ENCODE results near the gene RBM26. TPM values are rescaled to one million over a fixed set of nuclear protein-coding genes. Genes with fewer than 3 reads are reported as not detected.
A peak's percentile ranks its signal among the peaks of the same experiment; 100 is the strongest.

Gene RBM26
- total RNA-seq, 2 experiments from 2014 or later: 55.8 to 69.5 TPM

DNA sequence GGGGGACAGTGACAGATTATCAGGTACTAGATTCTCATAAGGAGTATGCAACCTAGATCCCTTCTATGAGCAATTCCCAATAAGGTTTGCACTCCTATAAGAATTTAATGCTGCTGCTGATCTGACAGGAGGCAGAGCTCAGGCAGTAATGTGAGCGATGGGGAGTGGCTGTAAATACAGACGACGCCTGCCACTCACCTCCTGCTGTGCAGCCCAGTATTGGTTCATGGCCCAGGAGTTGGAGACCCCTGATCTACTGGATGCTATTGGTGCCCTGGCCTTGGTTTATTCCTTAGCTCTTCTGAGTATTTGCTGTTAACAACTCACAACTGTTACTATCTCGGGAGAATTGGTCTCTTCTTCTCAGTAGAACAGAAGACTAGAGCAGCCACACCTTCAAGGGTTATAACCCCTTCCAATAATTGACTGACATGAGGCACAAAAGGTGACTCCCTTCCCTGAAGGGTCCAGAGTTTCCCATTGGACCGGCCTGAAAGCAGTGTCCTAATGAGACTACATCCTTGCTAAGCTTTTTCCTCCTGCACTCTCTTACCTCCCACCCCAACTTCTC is 35.0 kb upstream of the RBM26 start:
- ChIA-PET POLR2A (interaction anchor here (0.6 kb wide), 1 partner anchor 586 kb away, joined by 3 read pairs; no protein-coding TSS in a partner anchor), CTCF (interaction anchor here (1.1 to 2.3 kb wide), 3 partner anchors 17 to 101 kb away, joined by 3 to 7 read pairs (median 3); no protein-coding TSS in a partner anchor)
- H3K9me3 Mint-ChIP-seq: no peaks in the 10 kb centered on the region

DNA sequence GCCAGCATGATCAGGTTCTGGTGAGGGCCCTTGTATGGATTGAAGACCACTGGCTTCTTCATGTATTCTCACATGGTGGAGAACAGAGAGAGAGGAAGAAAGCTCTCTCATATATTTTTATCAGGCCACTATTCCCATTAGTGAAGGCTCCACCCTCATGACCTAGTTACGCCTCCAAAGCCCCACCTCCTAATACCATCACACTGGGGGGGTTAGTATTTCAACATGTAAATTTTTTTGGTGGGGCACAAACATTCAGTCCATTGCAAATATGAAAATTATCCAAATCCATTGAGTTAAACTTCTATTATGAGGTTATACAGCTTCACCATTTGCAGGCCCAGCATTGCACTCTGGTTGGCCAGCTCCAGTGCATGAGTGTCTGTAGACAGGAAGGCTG is 33.2 kb upstream of the RBM26 start:
- no peaks in the 10 kb centered on the region for H3K36me3 Mint-ChIP-seq (ENCODE audit: low read depth)
- no peak overlapping the region for H3K4me3 Mint-ChIP-seq
- H3K27me3 Mint-ChIP-seq: peaks cover 2% of the 10 kb centered on the region
- no peaks in the 10 kb centered on the region for H3K4me1 Mint-ChIP-seq
- ChIA-PET POLR2A (no interaction called here), CTCF (interaction anchor here (0.5 to 2.3 kb wide), 2 partner anchors 15 to 116 kb away, joined by 3 to 7 read pairs; no protein-coding TSS in a partner anchor)
- DNase-seq: no peak
- H3K9me3 Mint-ChIP-seq: no peaks in the 10 kb centered on the region
- H3K27ac Mint-ChIP-seq: no peak overlapping the region

More for the DNA sequence above, 35.0 kb upstream of the RBM26 start:
- Mint-ChIP-seq H3K4me3 (no peak overlapping the region), H3K4me1 (peaks cover 5% of the 10 kb centered on the region), H3K27ac (no peak overlapping the region), H3K36me3 (ENCODE audit: low read depth) (no peaks in the 10 kb centered on the region), H3K27me3 (no peaks in the 10 kb centered on the region)
- no peak for DNase-seq

DNA sequence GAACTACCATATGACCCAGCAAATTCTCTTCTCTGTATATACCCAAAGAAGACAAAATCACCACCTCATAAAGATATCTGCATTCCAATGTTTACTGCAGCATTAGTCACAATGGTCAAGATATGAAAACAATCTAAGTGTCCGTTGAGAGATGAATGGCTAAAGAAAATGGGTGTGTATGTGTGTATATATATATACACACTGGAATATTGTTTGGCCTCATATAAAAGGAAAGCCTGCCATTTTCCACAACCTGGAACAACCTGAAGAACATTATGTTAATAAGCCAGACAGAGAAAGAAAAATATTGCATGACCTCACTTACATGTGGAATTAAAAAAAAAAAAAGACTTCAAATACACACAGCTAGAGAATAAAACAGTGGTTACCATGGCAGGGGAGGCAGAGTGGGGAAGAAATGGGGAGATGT is 29.5 kb upstream of the RBM26 start:
- Mint-ChIP-seq H3K4me3 (no peak overlapping the region), H3K9me3 (no peaks in the 10 kb centered on the region), H3K27ac (no peak overlapping the region), H3K27me3 (peaks cover 2% of the 10 kb centered on the region), H3K36me3 (ENCODE audit: low read depth) (peaks cover 1% of the 10 kb centered on the region), H3K4me1 (no peaks in the 10 kb centered on the region)
- DNase-seq: no peak
- ChIA-PET CTCF (interaction anchor here (0.6 to 1.4 kb wide), 4 partner anchors 8 to 95 kb away, joined by 3 to 5 read pairs (median 4); no protein-coding TSS in a partner anchor), POLR2A (no interaction called here)

DNA sequence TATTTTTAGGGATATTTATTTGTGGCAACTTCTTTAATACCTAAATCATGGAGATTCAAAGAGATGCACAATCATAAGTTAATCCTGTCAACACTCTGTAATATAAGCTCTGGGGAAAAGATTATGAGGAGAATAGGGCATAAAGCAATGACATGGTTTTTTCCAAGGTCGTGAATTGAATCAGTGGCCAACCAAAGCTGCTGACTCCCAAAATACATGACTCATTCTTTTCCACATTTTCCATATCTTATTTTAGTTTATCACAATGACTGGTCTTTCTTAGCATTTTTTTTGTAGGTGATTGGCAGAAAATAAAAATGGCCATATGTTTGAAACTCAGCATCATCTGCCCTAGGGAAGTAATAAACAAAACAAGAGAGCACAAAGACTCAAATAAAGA is 28.5 kb upstream of the RBM26 start:
- H3K27ac Mint-ChIP-seq: no peak overlapping the region
- H3K4me1 Mint-ChIP-seq: no peaks in the 10 kb centered on the region
- no peak for DNase-seq
- H3K4me3 Mint-ChIP-seq: no peak overlapping the region
- peaks cover 1% of the 10 kb centered on the region for H3K36me3 Mint-ChIP-seq (ENCODE audit: low read depth)
- peaks cover 2% of the 10 kb centered on the region for H3K27me3 Mint-ChIP-seq
- CTCF ChIA-PET: interaction anchor here (0.8 kb wide), 1 partner anchor 12 kb away, joined by 3 read pairs; no protein-coding TSS in a partner anchor
- no peaks in the 10 kb centered on the region for H3K9me3 Mint-ChIP-seq
- POLR2A ChIA-PET: no interaction called here

GRCh38 chr13:79432992-79433391 is 26.9 kb upstream of the RBM26 start:
- no peaks in the 10 kb centered on the region for H3K9me3 Mint-ChIP-seq
- POLR2A ChIA-PET: interaction anchor here (0.6 kb wide), 1 partner anchor 107 kb away, joined by 9 read pairs; no protein-coding TSS in a partner anchor

DNA sequence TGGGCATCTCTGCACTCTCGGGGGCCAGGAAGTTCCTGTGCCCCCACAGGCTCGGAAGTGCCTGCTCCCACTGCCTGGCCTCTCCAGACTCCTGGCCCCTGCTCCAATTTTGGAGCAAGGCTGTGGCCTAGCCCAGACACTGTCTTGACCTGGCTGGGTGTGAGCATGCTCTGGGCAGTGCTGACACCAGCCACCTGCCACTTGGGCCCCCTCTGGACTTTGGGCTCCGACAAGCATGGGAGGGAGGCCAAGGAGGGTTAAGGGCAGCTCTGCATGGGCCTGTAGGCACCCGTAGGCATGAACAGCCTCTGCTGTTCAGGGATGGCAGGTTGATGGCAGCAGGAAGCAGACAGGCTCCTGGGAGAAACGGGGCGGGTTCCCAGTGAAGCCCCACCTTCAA is 26.0 kb upstream of the RBM26 start:
- POLR2A ChIA-PET: no interaction called here
- H3K27ac Mint-ChIP-seq: no peak overlapping the region
- no peaks in the 10 kb centered on the region for H3K9me3 Mint-ChIP-seq
- no peak overlapping the region for H3K4me3 Mint-ChIP-seq
- H3K27me3 Mint-ChIP-seq: peaks cover 2% of the 10 kb centered on the region
- H3K36me3 Mint-ChIP-seq (ENCODE audit: low read depth): peaks cover 1% of the 10 kb centered on the region
- CTCF ChIA-PET: interaction anchor here (1.0 to 2.0 kb wide), 3 partner anchors 8 to 106 kb away, joined by 3 to 14 read pairs (median 3); no protein-coding TSS in a partner anchor
- H3K4me1 Mint-ChIP-seq: no peaks in the 10 kb centered on the region
- DNase-seq: no peak

More at GRCh38 chr13:79432992-79433391, 26.9 kb upstream of the RBM26 start:
- no peak for DNase-seq
- CTCF ChIA-PET: interaction anchor here (1.5 to 2.0 kb wide), 3 partner anchors 9 to 95 kb away, joined by 3 to 14 read pairs (median 5); no protein-coding TSS in a partner anchor
- H3K36me3 Mint-ChIP-seq (ENCODE audit: low read depth): peaks cover 1% of the 10 kb centered on the region
- H3K27ac Mint-ChIP-seq: no peak overlapping the region
- no peak overlapping the region for H3K4me3 Mint-ChIP-seq
- no peaks in the 10 kb centered on the region for H3K4me1 Mint-ChIP-seq
- peaks cover 2% of the 10 kb centered on the region for H3K27me3 Mint-ChIP-seq

GRCh38 chr13:79429309-79429708 is 23.3 kb upstream of the RBM26 start:
- no peaks in the 10 kb centered on the region for H3K27me3 Mint-ChIP-seq
- POLR2A ChIA-PET: no interaction called here
- no peak overlapping the region for H3K27ac Mint-ChIP-seq
- H3K4me3 Mint-ChIP-seq: no peak overlapping the region
- CTCF ChIA-PET: no interaction called here
- DNase-seq: no peak
- no peaks in the 10 kb centered on the region for H3K9me3 Mint-ChIP-seq
- peaks cover 1% of the 10 kb centered on the region for H3K36me3 Mint-ChIP-seq (ENCODE audit: low read depth)
- peaks cover 2% of the 10 kb centered on the region for H3K4me1 Mint-ChIP-seq

- DNase-seq: no peak
- H3K4me1 Mint-ChIP-seq: peaks cover 2% of the 10 kb centered on the region
- POLR2A ChIA-PET: interaction anchor here (0.7 kb wide), 1 partner anchor 57 kb away, joined by 3 read pairs; no protein-coding TSS in a partner anchor
- H3K4me3 Mint-ChIP-seq: no peak overlapping the region
- peaks cover 1% of the 10 kb centered on the region for H3K36me3 Mint-ChIP-seq (ENCODE audit: low read depth)
- H3K9me3 Mint-ChIP-seq: no peaks in the 10 kb centered on the region
- CTCF ChIA-PET: interaction anchor here (0.8 to 1.8 kb wide), 4 partner anchors 8 to 116 kb away, joined by 3 to 5 read pairs (median 4); no protein-coding TSS in a partner anchor
- no peak overlapping the region for H3K27ac Mint-ChIP-seq
- no peaks in the 10 kb centered on the region for H3K27me3 Mint-ChIP-seq
These were observed 21.8 kb upstream of the RBM26 start for GRCh38 chr13:79427883-79428282.

- Mint-ChIP-seq H3K27me3 (no peaks in the 10 kb centered on the region), H3K4me3 (no peak overlapping the region), H3K27ac (no peak overlapping the region), H3K36me3 (ENCODE audit: low read depth) (peaks cover 1% of the 10 kb centered on the region), H3K4me1 (peaks cover 2% of the 10 kb centered on the region), H3K9me3 (no peaks in the 10 kb centered on the region)
- POLR2A ChIA-PET: no interaction called here
- DNase-seq: no peak
- CTCF ChIA-PET: interaction anchor here (1.8 kb wide), 1 partner anchor 9 kb away, joined by 5 read pairs; no protein-coding TSS in a partner anchor
These were observed 21.2 kb upstream of the RBM26 start for GRCh38 chr13:79427265-79427664.

DNA sequence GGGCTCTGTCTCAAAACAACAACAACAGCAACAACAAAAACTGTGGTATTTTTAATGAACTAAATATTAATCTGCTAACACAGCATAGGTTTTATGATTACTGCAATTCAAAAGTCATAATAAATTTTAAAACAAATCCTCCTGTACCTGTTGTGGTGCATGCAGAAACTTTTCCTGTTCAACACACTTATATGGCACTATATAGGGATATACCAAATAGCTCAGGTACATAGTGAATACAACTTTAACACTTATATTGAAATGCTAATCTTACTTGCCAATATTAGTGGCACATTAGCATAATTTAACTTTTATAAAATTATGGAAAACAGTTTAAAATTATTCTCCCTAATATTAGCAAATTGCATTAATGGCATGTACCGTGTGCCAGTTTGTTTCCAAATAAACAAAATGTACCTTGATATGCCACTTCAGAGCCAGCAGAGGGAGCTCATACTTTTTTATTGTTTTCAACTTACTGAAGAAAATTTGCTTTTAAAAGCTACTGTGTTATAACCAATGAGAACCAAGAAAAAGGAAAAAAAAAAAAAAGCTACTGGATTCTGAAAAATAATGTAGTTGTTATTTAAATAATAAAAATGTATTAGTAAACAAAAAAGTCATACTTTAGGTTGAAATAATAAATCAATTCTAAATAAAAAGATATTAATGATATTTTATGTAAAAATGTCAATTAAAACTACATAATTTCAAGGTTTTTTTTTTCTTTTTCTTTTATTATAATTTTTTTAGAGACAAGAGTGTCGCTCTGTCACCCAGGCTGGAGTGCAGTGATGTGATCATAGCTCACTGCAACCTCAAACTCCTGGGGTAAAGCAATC is 18.0 kb upstream of the RBM26 start:
- no peak overlapping the region for H3K27ac Mint-ChIP-seq
- H3K27me3 Mint-ChIP-seq: no peaks in the 10 kb centered on the region
- peaks cover 2% of the 10 kb centered on the region for H3K4me1 Mint-ChIP-seq
- H3K9me3 Mint-ChIP-seq: no peaks in the 10 kb centered on the region
- ChIA-PET CTCF (interaction anchor here (0.6 to 4.6 kb wide), 31 partner anchors 8 to 904 kb away, joined by 3 to 38 read pairs (median 5); partner anchors contain the start of genes NDFIP2 and RBM26), POLR2A (interaction anchor here (0.6 to 0.7 kb wide), 3 partner anchors 67 to 118 kb away, joined by 5 to 9 read pairs (median 6); no protein-coding TSS in a partner anchor)
- no peaks in the 10 kb centered on the region for H3K36me3 Mint-ChIP-seq (ENCODE audit: low read depth)
- H3K4me3 Mint-ChIP-seq: no peak overlapping the region
- DNase-seq: peak; percentile 29

GRCh38 chr13:79423340-79423739 is 17.3 kb upstream of the RBM26 start:
- H3K9me3 Mint-ChIP-seq: no peaks in the 10 kb centered on the region
- POLR2A ChIA-PET: no interaction called here

GRCh38 chr13:79419365-79419764 is 13.3 kb upstream of the RBM26 start:
- CTCF ChIA-PET: interaction anchor here (0.6 to 1.5 kb wide), 3 partner anchors 9 to 17 kb away, joined by 3 to 4 read pairs (median 3); no protein-coding TSS in a partner anchor
- Mint-ChIP-seq H3K4me3 (no peak overlapping the region), H3K4me1 (peaks cover 2% of the 10 kb centered on the region), H3K27me3 (no peaks in the 10 kb centered on the region), H3K27ac (no peak overlapping the region), H3K9me3 (no peaks in the 10 kb centered on the region), H3K36me3 (ENCODE audit: low read depth) (peaks cover 3% of the 10 kb centered on the region)
- DNase-seq: no peak
- POLR2A ChIA-PET: no interaction called here

More at GRCh38 chr13:79423340-79423739, 17.3 kb upstream of the RBM26 start:
- no peak for DNase-seq
- Mint-ChIP-seq H3K4me1 (peaks cover 2% of the 10 kb centered on the region), H3K4me3 (no peak overlapping the region), H3K27me3 (no peaks in the 10 kb centered on the region), H3K36me3 (ENCODE audit: low read depth) (no peaks in the 10 kb centered on the region), H3K27ac (no peak overlapping the region)
- CTCF ChIA-PET: interaction anchor here (1.1 to 4.6 kb wide), 18 partner anchors 8 to 120 kb away, joined by 3 to 38 read pairs (median 6); partner anchors contain the start of genes NDFIP2 and RBM26

All from activated CD4-positive, alpha-beta T cell treated with anti-CD3 and anti-CD28 coated beads, Interleukin-2, amount 10 ng/mL, durations not matched to agents 7 days and 5 days (primary cell).